OCI-LY1 (cell line): ENCODE results near the gene MAP7D2.

Experiments
- H2AFZ ChIP-seq: fragments of 200-600 bp; sonication (generic), shearing (Covaris generic); 2 replicates; pipeline ENCODE4 v1.6.0; 2014; ENCODE audit warnings: antibody characterized with exemption, mild to moderate bottlenecking, low read length
- H3F3A ChIP-seq: fragments of 200-600 bp; sonication (generic), shearing (Covaris generic); 2 replicates; pipeline ENCODE4 v1.6.0; 2014; ENCODE audit warnings: mild to moderate bottlenecking, antibody characterized with exemption, low read length, moderate library complexity; ENCODE audit not compliant: insufficient read depth
- H3K27ac ChIP-seq: fragments of 200-600 bp; sonication (generic); 2 replicates; pipeline ENCODE4 v1.5.1; 2014; ENCODE audit warnings: low read length, mixed run types, mild to moderate bottlenecking, low read depth; ENCODE audit not compliant: poor library complexity, severe bottlenecking
- H3K27me3 ChIP-seq: fragments of 200-600 bp; sonication (generic); 2 replicates; pipeline ENCODE4 v1.6.0; 2014; ENCODE audit warnings: antibody characterized with exemption, mild to moderate bottlenecking, low read length, moderate library complexity; ENCODE audit not compliant: insufficient read depth
- H3K36me3 ChIP-seq: fragments of 200-600 bp; sonication (generic); 2 replicates; pipeline ENCODE4 v1.6.1; 2014; ENCODE audit warnings: mild to moderate bottlenecking, antibody characterized with exemption, low read length, moderate library complexity, mixed read lengths; ENCODE audit not compliant: insufficient read depth
- H3K4me1 ChIP-seq: fragments of 200-600 bp; sonication (generic); 2 replicates; pipeline ENCODE4 v1.5.1; 2014; ENCODE audit warnings: mild to moderate bottlenecking, low read length, moderate library complexity; ENCODE audit not compliant: insufficient read depth, severe bottlenecking
- H3K4me2 ChIP-seq: fragments of 200-600 bp; sonication (generic), shearing (Covaris generic); 2 replicates; pipeline ENCODE4 v1.6.1; 2014; ENCODE audit warnings: low read length
- H3K4me3 ChIP-seq: fragments of 200-600 bp; sonication (generic); 2 replicates; pipeline ENCODE4 v1.5.1; 2014; ENCODE audit warnings: low read length, low read depth, mild to moderate bottlenecking, mixed read lengths; ENCODE audit not compliant: poor library complexity, severe bottlenecking
- H3K79me2 ChIP-seq: fragments of 200-600 bp; shearing (Covaris generic); 2 replicates; pipeline ENCODE4 v1.6.1; 2016; ENCODE audit warnings: mixed run types, low read length, mixed read lengths; ENCODE audit not compliant: insufficient read depth
- H3K9ac ChIP-seq: fragments of 200-600 bp; sonication (generic), shearing (Covaris generic); 2 replicates; pipeline ENCODE4 v1.6.1; 2014; ENCODE audit warnings: mild to moderate bottlenecking, low read length, mixed read lengths
- H3K9me2 ChIP-seq: fragments of 200-600 bp; sonication (generic), shearing (Covaris generic); 2 replicates; pipeline ENCODE4 v1.6.1; 2014; ENCODE audit warnings: low read depth, mild to moderate bottlenecking, low read length, mixed read lengths
- H3K9me3 ChIP-seq: fragments of 200-600 bp; shearing (Covaris generic); 2 replicates; pipeline ENCODE4 v1.6.1; 2014; ENCODE audit warnings: low read length, mixed read lengths
- H4K20me1 ChIP-seq: fragments of 200-600 bp; sonication (generic), shearing (Covaris generic); 2 replicates; pipeline ENCODE4 v1.6.0; 2016; ENCODE audit warnings: mild to moderate bottlenecking, low read length; ENCODE audit not compliant: insufficient read depth
- EZH2 ChIP-seq: fragments of 200-600 bp; sonication (generic), shearing (Covaris generic); IDR thresholded peaks from 2 replicates; pipeline ENCODE4 v1.8.0; 2017; ENCODE audit warnings: borderline replicate concordance, mixed run types, mild to moderate bottlenecking, antibody characterized with exemption, low read length, moderate library complexity, mixed read lengths
- TF ChIP-seq, protein P1 (sequence below): fragments of 200-600 bp; sonication (generic), shearing (Covaris generic); IDR thresholded peaks from 2 replicates; pipeline ENCODE4 v1.5.1; 2017; ENCODE audit warnings: mild to moderate bottlenecking, antibody characterized with exemption, low read length, moderate library complexity, mixed read lengths

Gene MAP7D2

DNA sequence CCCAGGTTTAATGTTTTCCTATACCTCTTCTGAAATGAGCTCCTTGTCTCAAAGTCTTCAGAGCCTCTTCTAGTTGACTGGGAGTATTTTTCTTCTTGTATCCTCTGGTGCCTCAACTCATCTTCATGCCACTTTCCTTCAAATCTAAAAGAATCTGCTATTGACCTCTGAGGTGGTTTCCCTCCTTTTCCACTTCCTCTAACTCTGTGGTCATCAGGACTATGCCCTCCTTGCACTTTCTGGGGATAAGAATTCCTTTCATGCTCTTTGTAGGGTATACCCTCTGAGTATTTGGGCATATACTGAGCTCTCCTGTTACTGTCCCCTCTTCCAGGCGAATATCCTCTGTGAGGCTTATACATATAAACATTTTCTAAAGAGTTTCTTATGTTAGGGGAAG is 150.7 kb downstream of the MAP7D2 start:
- TF ChIP-seq, protein P1, sequence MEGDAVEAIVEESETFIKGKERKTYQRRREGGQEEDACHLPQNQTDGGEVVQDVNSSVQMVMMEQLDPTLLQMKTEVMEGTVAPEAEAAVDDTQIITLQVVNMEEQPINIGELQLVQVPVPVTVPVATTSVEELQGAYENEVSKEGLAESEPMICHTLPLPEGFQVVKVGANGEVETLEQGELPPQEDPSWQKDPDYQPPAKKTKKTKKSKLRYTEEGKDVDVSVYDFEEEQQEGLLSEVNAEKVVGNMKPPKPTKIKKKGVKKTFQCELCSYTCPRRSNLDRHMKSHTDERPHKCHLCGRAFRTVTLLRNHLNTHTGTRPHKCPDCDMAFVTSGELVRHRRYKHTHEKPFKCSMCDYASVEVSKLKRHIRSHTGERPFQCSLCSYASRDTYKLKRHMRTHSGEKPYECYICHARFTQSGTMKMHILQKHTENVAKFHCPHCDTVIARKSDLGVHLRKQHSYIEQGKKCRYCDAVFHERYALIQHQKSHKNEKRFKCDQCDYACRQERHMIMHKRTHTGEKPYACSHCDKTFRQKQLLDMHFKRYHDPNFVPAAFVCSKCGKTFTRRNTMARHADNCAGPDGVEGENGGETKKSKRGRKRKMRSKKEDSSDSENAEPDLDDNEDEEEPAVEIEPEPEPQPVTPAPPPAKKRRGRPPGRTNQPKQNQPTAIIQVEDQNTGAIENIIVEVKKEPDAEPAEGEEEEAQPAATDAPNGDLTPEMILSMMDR, result no peak
- no peak for TF ChIP-seq EZH2
- Histone ChIP-seq H3K79me2 (no peaks in the 10 kb centered on the region), H3K4me1 (no peaks in the 10 kb centered on the region), H3K9me2 (no peaks in the 10 kb centered on the region), H3F3A (no peaks in the 10 kb centered on the region), H4K20me1 (no peaks in the 10 kb centered on the region), H3K27me3 (no peaks in the 10 kb centered on the region), H3K27ac (no peak overlapping the region), H3K9ac (no peak overlapping the region), H3K4me2 (no peak overlapping the region), H3K9me3 (no peaks in the 10 kb centered on the region), H2AFZ (no peak overlapping the region), H3K4me3 (no peak overlapping the region), H3K36me3 (0 out of 2 replicates have a peak, but pooled peaks cover 6% of the 10 kb centered on the region)

DNA sequence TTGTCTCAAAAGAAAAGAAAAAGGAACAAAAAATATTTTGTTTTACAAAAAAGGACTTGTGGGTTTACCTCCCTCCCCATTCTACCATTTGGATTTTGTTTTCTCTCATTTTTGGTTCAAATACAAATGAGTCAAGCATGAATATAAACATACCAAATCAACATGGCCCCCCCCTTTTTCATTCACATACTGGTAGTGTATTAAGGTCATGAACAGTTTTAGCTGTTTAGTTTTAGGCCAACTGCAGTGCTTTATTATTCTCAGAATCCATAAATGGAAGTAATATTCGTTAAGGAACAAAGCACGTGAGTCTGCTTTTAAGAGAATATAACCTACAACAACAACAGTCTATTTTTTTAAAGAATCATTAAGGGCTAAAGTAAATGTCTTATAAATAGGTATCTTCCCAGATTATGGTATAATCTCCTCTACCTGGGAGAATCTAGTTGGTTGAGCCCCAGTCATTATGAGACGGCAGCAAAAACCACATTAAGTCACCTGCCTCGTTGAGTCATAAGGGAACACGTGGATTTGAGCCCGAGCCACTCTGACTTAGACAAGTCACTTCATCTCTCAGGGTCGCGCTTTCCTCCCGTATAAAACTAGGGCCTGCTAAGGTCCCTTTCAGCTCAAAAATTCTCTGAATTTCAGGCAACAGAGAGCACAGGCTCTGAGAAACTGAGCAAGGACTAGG is 152.5 kb downstream of the MAP7D2 start:
- no peak overlapping the region for H3K27ac ChIP-seq
- no peaks in the 10 kb centered on the region for H3K4me1 ChIP-seq
- no peaks in the 10 kb centered on the region for H4K20me1 ChIP-seq
- H3K4me2 ChIP-seq, result no peak overlapping the region
- H3K9me3 ChIP-seq, result no peaks in the 10 kb centered on the region
- no peak for TF ChIP-seq EZH2
- H3K4me3 ChIP-seq, result no peak overlapping the region
- H3K79me2 ChIP-seq, result no peaks in the 10 kb centered on the region
- H2AFZ ChIP-seq, result no peak overlapping the region
- no peaks in the 10 kb centered on the region for H3K27me3 ChIP-seq
- H3F3A ChIP-seq, result no peaks in the 10 kb centered on the region
- H3K36me3 ChIP-seq, result 0 out of 2 replicates have a peak, but pooled peaks cover 6% of the 10 kb centered on the region
- H3K9ac ChIP-seq, result no peak overlapping the region
- no peaks in the 10 kb centered on the region for H3K9me2 ChIP-seq

DNA sequence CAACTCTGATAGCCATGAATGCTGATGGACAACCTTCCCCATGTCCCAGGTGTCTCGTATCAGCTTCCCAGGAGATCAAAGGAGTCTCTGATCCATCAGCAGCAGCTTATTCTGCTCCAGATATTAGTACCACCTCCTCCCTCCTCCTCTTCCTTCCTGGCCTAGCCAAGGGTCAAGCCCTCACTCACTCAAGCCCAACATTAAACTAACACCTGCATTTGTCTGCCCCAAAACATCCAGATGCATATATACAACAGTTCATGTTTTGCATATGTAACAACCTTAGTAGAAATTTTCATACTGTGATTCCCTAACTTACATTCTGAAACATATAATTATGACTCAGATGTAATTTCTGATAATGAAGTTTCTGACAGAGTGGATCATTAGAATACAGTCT is 155.8 kb downstream of the MAP7D2 start:
- Histone ChIP-seq H3K9me2 (no peaks in the 10 kb centered on the region), H3K36me3 (0 out of 2 replicates have a peak, but pooled peaks cover 6% of the 10 kb centered on the region), H3K9ac (no peak overlapping the region), H3K4me3 (no peak overlapping the region), H3K9me3 (no peaks in the 10 kb centered on the region), H3F3A (no peaks in the 10 kb centered on the region), H3K79me2 (no peaks in the 10 kb centered on the region), H3K4me1 (no peaks in the 10 kb centered on the region), H3K27ac (no peak overlapping the region), H4K20me1 (no peaks in the 10 kb centered on the region), H3K4me2 (no peak overlapping the region), H2AFZ (no peak overlapping the region), H3K27me3 (no peaks in the 10 kb centered on the region)
- TF ChIP-seq, protein P1, result no peak
- no peak for TF ChIP-seq EZH2
